NCI-H2081 treated with DMSO at 0.1 percent for 48 hours (cell line): ENCODE measurements around the gene ST6GALNAC6.
"Not testable (repeated sequence)": the region's sequence is repeated elsewhere in the genome, so short reads cannot be mapped to it uniquely, and the experiment has no call there.

Source experiments
- DNase-seq: peaks from one replicate; lab custom pipeline; 2025; lab: John Stamatoyannopoulos, UW

The ST6GALNAC6 gene

DNA sequence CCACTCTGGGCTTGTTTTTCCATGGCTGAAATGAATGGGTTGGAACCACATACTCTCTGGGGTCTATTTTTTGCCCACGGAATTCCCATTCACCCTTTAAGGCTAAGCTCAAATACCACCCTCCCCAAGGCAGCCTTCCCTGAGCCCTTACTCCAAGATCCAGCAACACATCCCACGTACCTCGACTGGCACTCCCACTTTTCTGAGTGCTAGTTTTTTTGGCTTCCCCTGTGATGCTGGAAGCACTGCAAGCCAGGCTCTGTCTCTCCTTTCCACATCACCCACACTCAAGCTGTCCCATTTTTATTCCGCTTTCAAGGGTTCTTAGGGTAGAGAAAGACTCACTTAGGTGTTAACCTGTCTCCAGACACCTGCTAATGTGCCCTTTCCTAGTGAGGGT is 6.0 kb downstream of the ST6GALNAC6 start:
- no peak for DNase-seq

DNA sequence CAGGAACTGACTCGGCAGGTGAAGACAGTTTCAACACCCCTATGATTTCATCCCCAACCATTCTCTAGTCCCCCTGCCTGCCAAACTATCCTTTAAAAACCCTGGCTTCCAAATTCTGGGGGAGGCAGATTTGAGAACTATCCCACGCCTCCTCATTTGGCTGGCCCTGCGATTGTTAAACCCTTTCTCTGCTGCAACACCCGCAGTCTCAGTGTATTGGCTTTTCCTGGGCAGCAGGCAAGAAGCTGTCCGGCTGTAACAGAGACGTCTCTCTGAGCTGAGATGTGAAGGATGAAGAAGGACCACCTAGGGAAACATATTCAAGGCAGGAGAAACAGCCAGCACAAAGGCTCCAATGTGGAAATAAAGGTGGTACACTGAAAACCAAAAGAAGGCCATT is 6.6 kb downstream of the ST6GALNAC6 start:
- no peak for DNase-seq

DNA sequence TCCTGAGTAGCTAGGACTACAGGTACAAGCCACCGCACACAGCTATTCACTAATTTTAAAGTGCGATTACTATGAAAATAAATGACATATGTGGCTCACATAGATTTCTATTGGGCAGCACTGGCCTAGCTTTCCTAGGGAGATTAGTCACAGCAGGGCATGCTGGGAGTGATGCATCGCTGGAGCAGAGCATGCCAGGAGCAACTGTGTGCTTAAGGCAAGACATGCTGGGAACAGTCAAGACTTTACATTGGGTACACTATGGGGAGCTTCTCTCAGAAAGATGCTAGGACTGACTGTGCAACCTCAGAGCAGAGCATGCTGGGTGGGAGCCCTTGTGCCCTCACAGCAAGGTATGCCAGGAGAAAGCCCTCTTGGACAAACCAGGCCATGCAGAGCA is 9.3 kb downstream of the ST6GALNAC6 start:
- no peak for DNase-seq

DNA sequence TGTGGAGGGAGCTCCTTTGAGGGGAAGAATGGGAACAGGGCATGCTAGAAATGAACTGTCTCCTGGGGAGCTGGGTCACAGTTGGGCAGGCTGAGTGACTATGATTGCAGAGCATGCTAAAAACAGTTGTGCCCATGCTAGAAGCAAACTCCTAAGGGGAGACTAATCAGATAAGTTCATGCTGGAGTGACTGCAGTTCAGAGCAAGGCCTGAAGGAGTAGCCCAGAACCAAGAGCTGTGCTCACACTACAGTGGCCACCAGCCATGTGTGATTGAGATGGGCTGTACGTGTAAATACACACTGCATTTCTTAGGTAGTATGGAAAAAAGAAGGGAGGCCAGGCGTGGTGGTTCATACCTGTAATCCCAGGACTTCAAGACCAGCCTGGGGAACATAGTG is 11.6 kb downstream of the ST6GALNAC6 start:
- DNase-seq = no peak

DNA sequence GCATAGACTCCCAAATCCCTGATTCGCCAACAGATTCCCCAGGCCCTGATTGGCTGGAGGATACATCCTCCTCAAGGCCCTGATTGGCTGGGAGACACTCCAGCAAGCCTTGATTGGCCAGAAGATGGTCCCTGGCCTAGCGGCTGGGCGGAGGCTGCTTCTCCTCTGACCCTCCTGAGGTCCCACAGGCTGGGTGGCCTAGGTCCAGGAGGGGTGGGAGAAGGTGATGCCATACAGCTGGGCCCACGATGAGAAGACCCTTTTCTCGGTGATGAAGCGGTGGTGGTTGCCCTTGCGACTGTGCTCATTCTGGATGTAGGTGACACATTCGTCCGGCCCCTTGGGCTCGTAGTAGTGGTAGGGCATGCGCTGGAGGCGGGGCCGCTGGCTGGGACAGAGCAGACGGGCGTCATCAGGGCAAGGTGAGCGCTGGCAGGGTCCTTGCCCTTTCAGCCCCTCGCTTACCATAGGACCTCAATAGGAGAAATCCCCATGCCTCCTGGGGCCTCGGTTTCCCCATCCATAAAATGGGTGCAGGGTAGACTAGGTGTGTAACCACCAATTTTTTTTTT is 12.9 kb downstream of the ST6GALNAC6 start:
- no peak for DNase-seq

DNA sequence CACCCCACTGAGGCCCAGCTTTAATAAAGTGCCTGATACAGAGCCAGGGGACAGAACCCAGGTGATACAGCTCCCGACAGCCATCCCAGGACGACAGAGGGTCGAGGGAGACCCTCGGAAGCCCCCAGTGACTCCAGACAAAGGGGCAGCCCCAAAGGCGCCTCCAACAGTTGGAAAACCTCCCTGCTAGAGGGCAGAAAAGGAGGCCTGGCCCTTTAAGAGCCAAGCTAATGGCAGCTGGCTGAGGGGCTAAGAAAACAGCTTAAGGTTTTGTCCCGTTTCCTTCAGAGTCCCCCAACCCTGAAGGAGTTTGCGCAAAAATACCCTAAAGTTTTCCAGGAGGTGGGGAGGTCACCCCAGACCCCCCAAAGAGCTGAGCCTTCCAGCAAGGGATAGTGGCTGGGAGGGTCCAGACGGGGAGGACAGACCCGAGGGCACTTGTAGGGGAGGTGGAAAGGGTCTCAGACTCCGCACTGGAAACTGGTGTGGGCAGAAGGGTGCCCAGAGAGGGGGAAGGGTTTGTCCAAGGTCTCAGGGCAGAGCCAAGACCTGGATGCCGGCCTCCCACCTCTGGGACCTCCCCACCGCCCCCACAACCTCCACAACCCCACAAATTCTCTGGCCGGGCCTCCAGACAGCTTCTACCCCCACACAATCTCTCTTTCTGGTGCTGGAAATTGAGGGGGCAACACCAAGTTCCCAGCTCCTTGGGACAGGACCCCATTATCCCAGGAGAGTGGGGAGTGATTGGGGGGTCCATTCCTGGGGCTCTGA is 13.7 kb downstream of the ST6GALNAC6 start:
- DNase-seq = no peak

DNA sequence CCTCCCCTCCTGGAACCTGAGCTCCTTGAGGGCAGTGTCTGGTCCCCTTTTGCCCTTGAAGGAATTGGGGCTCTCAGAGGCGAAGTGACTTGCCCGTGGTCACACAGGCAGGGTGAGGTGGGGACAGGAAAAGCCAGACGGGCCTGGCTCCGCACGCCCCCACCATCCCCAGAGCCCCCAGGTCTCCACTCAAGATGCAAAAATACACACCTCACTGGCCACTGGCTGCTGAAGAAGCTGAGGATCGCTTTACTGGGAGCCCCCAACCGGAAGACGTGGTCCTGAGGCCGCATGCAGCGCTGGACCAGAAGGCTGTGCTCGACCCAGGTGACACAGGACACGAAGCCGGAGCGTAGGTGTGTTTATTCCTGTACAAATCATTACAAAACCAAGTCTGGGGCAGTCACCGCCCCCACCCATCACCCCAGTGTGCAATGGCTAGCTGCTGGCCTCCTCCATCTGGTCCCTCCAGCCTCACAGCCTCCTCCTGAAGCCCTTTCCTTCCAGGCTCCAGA is 14.4 kb downstream of the ST6GALNAC6 start:
- DNase-seq = no peak

DNA sequence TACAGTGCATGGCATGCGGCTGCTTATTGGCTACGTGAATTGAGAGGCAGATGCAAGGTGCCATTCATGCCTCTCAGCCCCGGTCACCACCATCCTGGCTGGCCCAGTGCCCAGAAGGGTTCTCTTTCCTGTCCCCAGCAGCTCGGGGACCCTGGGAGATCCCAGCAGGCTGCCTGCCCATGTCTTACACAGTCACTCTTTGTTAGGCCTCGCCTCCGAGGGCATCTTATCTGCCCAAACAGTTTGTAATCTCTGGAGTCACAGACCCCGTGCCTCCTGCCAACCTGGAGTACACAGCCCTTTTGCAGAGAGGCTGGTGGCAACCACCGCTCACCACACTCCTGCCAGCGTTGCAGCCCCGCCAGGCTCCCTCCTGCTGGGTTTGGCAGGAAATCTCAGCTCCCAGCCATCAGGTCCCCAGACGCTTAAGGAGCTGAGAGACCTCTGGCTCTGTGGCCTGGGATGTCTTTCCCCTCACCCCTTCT is 14.9 kb downstream of the ST6GALNAC6 start:
- peak; percentile 53 for DNase-seq

DNA sequence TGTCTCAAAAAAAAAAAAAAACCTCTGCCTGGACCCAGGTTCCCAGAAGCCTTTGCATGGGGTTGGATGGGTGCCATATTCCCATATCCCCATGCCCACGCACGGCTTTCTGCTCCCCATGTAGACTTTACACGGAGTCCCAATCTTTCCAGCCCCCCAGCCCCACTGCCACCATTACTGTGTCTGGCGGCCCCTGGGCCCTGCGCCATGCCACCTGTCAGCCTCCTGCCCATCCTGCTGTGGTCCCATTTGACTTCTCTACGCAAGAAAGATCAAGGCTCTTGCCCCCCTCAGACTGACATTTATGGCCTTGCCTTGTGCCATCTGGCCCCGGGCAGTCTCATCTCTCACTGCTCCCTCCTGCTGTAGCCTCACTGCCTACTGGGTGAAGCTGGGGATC is 15.4 kb downstream of the ST6GALNAC6 start:
- DNase-seq = no peak

DNA sequence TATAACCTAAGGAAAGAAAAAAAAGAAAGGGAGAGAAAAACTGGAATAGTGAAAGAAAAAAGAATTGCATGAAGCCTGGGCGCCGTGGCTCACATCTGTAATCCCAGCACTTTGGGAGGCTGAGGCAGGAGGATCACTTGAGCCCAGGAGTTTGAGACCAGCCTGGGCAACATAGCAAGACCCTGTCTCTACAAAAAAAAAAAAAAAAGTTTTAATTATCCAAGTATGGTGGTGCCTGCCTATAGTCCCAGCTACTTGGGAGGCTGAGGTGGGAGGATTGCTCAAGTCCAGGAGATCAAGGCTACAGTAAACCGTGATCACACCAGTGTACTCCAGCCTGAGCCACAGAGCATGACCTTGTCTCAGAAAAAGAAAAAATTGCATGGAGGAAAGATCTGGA is 17.7 kb downstream of the ST6GALNAC6 start:
- DNase-seq = not testable (repeated sequence)

DNA sequence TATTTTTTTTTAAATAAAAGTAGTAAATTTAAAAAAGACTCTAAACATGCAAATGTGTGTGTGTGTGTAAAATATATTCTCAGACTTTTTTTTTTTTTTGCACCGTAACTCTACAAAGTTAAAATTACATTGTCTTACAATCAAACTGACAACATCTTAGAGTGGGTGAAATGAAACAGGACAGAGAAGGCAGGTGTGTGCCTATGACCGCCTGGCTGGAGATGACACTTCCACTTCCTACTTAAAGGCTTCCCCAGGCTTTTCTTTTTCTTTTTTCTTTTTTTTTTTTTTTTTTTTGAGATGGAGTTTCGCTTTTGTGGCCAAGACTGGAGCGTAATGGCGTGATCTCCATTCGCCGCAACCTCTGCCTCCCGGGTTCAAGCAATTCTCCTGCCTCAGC is 19.3 kb downstream of the ST6GALNAC6 start:
- no peak for DNase-seq

DNA sequence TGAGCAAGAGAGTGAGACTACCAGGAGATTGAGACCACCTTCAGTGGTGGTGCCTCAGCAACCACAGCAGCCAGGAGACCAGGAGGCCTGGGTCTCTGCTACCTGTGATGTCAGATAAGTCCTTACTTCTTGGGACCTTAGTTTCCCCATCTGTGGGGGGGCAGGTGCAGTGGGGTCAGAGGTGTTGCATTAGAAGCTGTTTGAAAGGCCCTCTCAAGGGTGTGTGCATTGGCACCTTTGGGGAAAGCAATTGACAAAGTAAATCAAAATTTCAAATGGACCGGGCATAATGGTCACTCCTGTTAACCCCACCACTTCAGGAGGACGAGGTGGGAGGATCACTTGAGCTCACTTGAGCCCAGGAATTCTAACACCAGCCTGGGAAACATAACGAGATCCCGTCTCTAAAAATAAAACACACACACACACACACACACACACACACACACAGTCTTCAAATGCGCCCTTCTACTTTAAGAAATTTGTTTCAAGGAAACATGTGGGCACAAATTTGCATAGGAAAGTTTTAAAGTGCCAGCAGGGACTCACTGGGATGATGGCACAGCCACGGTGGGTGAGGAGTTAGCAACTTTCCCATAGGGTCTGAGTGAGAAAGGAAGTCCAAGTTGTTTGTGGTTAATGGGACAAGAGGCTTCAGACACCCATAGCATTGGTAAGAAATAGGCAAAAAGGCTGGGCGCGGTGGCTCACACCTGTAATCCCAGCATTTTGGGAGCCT is 20.6 kb downstream of the ST6GALNAC6 start:
- DNase-seq = no peak

DNA sequence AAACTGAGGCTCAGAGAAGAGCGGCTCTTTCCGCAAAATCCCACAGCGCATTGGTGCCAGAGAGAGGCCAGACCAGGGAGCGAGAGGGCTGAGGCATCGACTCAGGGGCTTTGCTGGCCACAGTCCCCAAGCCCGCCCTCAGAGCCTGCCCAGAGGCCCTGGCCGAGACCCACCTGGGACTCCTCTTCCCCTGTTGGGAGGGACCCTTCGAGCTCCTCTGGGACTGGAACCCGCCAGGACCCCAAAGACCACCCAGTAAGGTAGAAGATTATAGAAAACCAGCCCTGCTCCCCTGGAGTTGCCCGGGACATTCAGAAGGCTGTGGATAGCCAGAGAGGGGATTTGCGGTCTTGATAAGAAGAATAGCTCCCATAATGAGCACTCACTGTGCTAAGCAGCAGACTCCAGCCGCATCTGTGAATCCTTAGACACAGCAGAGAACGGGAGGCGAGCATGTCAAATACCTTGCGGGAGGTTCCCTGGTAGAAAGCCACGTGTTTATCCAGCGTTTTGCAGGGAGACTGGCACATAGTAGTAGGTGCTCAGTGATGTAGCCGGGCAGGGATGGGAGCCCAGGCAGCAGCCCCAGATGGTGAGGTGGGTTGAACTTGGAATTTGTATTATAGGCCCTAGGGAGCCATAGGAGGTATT is 21.3 kb downstream of the ST6GALNAC6 start:
- no peak for DNase-seq

DNA sequence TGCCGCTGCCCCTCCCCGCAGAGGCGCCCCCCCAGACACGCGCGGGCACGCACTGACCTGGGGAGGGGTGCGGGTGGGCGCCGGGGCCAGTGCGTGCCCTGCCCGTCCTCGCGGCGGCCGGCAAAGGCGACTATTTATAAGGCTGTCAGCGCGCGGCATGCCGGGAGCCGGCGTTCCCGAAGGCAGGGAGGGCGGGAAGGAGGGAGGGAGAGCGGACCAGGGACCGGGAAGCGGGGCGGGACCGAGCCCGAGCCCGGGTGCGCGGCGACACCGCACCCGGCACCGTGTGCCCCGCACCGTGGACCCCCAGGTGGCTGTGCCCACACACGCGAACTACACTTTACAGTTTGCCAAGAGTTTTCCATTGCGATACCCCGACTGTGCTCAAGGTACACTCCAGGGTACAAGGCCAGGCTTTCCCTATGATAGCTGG is 21.8 kb downstream of the ST6GALNAC6 start, which contains the start of gene AK1:
Gene AK1, minus strand, starts transcription at position 110 of the 433 bp plus-strand sequence. CDS start 3,058 bp downstream, outside the sequence.
- no peak for DNase-seq

DNA sequence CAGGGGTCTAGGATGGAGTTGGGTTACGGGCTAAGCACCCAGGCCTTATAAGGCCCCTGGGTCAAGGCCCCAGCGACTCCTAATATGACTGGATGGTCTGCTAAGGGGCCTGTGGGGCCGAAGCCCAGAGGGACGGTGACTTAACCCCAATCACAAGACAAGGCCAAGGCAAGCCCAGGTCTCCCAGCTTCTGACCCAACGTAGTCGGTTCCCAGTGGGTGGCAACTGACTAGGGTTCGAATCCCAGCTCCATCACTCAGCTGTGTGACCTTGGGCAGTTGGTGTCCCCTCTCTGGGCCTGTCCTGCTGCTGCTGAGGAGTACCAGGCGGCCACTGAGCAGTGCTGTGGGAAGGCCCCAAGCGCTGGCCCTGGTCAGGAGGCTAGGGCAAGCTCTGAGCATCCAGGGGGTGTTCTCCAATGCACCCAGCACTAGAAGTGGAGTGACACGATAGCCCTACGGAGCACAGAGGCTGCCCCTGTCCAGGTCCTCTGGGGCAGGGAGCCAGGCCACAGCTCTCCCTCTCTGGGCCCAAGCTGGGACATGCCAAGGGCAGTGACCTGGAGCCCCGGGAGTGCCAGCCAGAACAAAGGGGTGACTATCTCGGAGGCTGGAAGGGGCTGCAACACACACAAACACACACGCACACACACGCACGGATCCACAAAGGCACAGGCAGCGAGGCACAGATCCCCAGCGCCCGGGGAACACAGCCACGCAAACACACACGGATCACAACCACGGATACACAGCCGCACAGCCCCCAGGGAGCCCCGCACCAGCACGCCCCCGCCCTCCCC is 22.4 kb downstream of the ST6GALNAC6 start:
- DNase-seq = no peak

DNA sequence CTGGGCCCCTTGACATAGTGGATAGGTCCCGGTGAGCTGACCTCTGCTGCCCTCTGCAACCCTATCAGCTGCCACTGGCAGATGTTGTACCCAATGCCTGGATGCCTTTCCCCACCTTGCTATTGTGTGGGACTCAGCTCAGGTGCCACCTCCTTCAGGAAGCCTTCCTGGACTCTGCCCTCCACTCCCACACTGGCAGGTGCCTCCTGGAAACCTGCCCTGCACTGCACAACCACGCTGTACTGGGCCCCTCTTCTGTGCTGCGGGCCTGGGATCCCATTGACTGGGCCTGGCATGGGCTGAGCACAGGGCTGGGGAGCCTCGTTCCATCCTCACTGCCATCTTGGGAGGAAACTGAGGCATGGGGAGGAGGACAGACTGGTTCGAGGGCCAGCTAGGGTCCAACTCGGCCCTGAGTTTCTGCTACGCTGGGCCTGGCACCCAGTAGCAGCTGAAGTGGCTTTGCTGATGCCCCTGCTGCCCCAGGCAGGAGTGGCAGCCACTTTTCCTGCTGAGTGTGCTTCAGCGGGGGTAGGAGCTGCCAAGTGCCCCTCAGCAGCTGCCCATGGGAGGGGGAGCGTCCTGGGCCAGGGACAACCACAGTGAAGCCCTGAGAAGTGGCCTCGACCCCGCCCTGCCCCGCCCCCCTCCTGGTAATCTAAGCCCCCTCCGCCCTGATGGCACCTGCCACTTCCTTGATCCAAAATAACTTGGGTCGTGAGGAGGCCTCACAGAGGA is 23.2 kb downstream of the ST6GALNAC6 start:
- DNase-seq = no peak

DNA sequence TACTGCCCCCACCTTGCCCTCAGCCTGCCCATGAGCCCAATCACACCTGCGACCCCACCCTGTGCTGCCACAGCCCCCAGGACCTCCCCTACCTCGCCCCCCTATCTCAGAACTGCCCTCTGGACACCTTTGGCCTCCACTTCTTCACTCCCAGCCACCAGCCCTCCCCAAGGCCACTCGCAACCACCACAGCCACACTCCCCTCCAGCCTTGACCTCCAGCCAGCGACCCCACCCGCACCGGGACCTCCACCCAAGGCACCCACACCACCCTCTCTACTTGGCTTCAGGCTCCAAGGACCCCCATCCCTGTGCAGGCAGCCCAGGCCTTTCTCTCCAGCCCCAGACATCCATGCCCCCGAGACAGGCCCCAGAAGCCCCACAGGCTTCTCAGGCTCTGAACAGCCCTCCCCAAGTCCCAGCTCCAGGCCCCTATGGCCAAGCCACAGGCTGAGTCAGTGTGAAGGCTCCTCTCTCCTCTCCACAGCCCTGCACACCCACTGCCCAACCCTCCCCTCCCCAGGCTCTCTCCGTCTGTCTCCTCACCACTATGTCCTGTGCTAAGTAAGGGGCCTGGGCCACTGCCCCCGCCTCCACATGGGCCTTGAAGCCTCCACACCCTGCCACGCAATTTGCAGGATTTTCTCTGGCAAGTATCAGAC is 24.0 kb downstream of the ST6GALNAC6 start:
- no peak for DNase-seq

DNA sequence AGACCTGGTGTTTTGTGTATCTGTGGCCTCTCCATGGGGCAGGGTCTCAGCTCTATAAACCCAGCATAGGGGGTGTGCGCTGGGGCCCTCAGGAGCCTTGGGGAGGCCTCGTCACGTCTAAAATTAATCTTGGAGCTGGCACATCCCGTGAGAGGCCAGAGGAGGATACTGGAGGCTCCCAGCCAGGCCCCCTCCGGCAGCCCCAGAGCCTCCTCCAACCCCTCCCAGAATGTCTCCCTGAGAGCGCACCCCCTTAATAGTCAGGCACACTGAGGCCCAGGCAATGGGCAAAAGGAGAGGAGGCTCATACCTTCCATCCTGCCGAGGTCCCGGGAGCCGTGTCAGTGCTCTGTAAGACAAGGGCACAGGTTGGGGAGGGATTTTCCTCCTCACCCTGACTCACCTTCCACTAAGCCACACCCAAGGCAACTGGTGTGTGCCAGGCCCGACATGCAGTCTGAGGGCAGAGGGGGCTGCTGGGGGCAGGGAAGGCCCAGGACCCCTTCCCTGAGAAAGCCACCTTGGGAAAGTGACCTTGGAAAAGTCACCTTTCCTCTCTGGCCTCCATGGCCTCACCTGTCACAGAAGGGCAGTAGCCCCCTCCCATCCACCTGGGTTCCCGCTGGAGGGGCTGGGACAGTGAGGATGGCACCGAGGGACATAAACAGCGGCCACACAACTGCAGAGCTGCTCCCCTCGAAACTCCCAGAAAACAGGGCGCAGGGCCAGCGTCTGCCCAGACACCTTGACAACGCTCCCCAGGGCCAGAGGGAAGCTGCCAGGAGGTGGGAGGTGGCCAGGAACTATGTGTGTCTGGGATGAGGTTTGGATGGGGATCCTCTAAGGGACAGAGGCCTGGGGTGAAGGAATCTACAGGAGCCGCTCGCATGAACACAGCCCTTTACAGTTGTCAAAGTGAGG is 24.8 kb downstream of the ST6GALNAC6 start:
- no peak for DNase-seq

DNA sequence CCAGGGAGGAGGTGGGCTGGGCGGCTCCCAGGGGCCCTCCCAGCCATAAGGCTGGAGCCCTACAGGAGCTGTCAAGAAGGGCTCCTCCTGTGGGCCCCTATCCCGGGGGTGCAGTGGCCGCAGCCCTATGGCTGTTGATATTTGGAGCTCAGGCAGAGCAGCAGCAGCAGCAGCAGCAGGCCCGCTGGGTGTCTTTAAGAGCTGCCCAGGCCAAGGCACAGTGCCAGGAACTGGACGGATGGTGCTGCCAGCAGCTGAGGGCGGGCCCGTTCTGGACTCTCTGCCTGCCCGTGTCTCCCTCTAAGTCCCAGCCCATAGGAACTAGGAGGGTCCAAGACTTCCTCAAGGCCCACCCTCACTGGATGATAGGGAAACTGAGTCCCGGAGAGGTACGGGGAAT is 25.5 kb downstream of the ST6GALNAC6 start:
- DNase-seq = no peak
